ENCODE data around the gene ABHD17C.

GRCh38 chr15:80761754-80762153 lies 66.6 kb downstream of the ABHD17C start:
- TF ChIP-seq, protein P1, sequence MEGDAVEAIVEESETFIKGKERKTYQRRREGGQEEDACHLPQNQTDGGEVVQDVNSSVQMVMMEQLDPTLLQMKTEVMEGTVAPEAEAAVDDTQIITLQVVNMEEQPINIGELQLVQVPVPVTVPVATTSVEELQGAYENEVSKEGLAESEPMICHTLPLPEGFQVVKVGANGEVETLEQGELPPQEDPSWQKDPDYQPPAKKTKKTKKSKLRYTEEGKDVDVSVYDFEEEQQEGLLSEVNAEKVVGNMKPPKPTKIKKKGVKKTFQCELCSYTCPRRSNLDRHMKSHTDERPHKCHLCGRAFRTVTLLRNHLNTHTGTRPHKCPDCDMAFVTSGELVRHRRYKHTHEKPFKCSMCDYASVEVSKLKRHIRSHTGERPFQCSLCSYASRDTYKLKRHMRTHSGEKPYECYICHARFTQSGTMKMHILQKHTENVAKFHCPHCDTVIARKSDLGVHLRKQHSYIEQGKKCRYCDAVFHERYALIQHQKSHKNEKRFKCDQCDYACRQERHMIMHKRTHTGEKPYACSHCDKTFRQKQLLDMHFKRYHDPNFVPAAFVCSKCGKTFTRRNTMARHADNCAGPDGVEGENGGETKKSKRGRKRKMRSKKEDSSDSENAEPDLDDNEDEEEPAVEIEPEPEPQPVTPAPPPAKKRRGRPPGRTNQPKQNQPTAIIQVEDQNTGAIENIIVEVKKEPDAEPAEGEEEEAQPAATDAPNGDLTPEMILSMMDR (conservative IDR thresholded peaks at IDR 0.05): no peak
- no peak for TF ChIP-seq EZH2 (IDR thresholded peaks at IDR 0.05; ENCODE audit: low read depth)

Measured in PC-9 (cell line).